ENCODE results near the gene OTOG.

DNA sequence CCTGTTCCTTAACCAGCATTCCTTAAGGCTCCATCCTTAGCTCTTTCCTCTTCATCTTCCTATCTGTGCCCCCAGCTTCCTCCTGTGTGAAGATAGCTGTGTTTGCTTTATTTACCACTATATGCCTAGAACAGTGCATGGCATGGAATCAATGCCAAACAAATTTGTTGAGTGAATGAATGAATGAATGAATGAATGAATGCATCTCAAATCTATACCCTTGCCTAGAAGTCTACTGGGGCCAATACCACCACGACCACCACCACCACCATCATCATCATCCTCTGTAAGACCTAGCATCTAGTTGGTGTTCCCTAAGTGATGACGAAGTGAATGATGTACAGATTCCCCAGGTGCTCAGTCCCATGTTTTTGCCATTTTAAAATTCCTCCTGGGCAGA is 819 bp upstream of the OTOG start:
- TF ChIP-seq, protein P1, sequence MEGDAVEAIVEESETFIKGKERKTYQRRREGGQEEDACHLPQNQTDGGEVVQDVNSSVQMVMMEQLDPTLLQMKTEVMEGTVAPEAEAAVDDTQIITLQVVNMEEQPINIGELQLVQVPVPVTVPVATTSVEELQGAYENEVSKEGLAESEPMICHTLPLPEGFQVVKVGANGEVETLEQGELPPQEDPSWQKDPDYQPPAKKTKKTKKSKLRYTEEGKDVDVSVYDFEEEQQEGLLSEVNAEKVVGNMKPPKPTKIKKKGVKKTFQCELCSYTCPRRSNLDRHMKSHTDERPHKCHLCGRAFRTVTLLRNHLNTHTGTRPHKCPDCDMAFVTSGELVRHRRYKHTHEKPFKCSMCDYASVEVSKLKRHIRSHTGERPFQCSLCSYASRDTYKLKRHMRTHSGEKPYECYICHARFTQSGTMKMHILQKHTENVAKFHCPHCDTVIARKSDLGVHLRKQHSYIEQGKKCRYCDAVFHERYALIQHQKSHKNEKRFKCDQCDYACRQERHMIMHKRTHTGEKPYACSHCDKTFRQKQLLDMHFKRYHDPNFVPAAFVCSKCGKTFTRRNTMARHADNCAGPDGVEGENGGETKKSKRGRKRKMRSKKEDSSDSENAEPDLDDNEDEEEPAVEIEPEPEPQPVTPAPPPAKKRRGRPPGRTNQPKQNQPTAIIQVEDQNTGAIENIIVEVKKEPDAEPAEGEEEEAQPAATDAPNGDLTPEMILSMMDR (IDR thresholded peaks at IDR 0.05; ENCODE audit: low read depth, low read length) = no peak
- no peak for TF ChIP-seq POLR2A (IDR thresholded peaks at IDR 0.05; ENCODE audit: extremely low read depth, insufficient read length)
- TF ChIP-seq, protein P2, sequence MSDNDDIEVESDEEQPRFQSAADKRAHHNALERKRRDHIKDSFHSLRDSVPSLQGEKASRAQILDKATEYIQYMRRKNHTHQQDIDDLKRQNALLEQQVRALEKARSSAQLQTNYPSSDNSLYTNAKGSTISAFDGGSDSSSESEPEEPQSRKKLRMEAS (IDR thresholded peaks at IDR 0.05; ENCODE audit: low read depth, low read length) = no peak

Measured in NB4 (cell line).